GM06990 (cell line): ENCODE measurements around the gene TMEM52B.
A peak's percentile ranks its signal among the peaks of the same experiment; 100 is the strongest.

ENCODE experiments used
- DNase-seq: peaks from one replicate; pipeline ENCODE4 v3.0.0-alpha.2; 2011; ENCODE audit not compliant: insufficient read length; ENCODE audit errors: extremely low read depth
- H3K27me3 ChIP-seq: replicated peaks from 2 replicates; pipeline ENCODE4 v1.6.0; 2011; ENCODE audit warnings: low read length; ENCODE audit not compliant: control insufficient read depth, insufficient read depth
- H3K36me3 ChIP-seq: 2 replicates; pipeline ENCODE4 v1.5.1; 2011; ENCODE audit warnings: low read length; ENCODE audit not compliant: control insufficient read depth, insufficient read depth
- H3K4me3 ChIP-seq: replicated peaks from 2 replicates; pipeline ENCODE4 v1.5.1; 2011; ENCODE audit warnings: low read depth, mild to moderate bottlenecking, control low read depth, low read length
- CTCF ChIP-seq: IDR thresholded peaks from 2 replicates; pipeline ENCODE4 v1.5.1; 2011; ENCODE audit warnings: low read length, control low read depth, mild to moderate bottlenecking, inconsistent platforms; ENCODE audit not compliant: insufficient read depth, poor library complexity, severe bottlenecking

Gene TMEM52B

DNA sequence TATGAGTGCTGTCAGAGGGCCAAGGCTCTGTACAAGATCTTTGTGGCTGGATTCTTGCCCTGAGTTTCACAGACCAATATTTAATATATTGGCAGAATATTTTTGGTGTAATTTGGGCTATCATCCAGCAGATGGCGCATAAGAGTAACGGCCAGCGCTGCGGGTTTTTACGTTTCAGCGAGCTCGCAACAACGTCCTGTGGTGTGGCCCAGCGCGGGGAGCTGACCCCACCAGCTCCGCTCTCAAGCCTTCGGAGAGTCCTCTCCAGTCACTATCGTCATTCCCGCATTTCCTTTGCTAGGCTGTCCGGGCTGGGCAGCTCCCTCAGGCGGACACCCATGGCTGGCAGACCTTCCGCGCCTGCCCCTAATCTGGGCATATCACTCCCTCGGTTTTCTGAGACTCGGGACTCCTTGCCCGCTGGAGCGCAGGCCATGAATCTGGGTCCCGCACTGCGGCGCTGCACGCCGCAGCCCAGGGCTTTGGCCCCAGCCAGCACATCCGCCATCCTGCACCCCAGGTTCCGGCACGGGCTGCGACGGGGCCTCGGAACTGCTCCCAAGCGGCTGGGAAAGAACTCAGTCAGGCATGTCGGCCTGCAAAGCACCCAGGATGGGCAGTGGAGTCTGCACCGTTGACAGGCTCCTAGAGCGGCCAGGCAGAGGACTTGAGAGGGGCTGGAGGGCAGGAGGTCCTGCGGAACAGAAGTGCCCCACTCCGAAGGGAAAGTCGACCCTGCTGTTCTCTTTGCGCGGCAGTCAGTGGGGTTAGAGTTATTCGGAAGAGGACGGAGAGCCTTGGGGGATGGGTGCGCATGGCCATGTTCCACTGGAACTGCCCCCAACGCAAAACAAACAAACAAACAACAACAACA, 25.3 kb upstream of the TMEM52B start:
- peak; percentile 79 for TF ChIP-seq CTCF
- peak; percentile 51 for DNase-seq
- H3K4me3 ChIP-seq, result peak overlapping the region; percentile 61
- H3K27me3 ChIP-seq, result no peaks in the 10 kb centered on the region; the same call in 1 of the 2 replicates
- H3K36me3 ChIP-seq, result no peaks in the 10 kb centered on the region

DNA sequence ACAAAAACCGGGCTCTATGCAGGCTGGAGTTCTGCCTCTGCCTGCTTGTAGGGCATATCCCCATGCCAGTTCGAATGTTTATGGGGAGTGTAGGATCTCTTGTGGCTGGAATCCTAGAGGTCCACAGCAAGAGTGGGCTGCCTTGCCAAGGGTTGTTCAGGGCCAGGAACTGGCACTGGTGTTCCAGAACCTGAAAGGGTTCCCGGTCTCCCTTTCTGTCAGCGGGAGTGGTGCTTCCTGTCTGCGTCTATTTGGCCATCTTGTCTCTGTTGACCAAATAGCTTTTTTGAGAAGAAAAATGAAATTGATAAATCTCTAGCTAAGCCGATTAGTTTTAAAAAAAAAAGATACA, 24.7 kb upstream of the TMEM52B start:
- Histone ChIP-seq H3K4me3 (peak overlapping the region; percentile 61), H3K27me3 (no peaks in the 10 kb centered on the region; the same call in 1 of the 2 replicates), H3K36me3 (no peaks in the 10 kb centered on the region)
- TF ChIP-seq CTCF, result no peak
- no peak for DNase-seq

- H3K4me3 ChIP-seq, result no peak overlapping the region
- no peak for TF ChIP-seq CTCF
- H3K27me3 ChIP-seq, result no peaks in the 10 kb centered on the region; the same call in 1 of the 2 replicates
- no peaks in the 10 kb centered on the region for H3K36me3 ChIP-seq
- no peak for DNase-seq
These were observed 22.9 kb upstream of the TMEM52B start for GRCh38 chr12:10155966-10156365.

- no peak for DNase-seq
- no peak for TF ChIP-seq CTCF
- H3K4me3 ChIP-seq, result no peak overlapping the region
- H3K27me3 ChIP-seq, result no peaks in the 10 kb centered on the region; the same call in 1 of the 2 replicates
- no peaks in the 10 kb centered on the region for H3K36me3 ChIP-seq
These were observed 20.4 kb upstream of the TMEM52B start for GRCh38 chr12:10158406-10158805.

DNA sequence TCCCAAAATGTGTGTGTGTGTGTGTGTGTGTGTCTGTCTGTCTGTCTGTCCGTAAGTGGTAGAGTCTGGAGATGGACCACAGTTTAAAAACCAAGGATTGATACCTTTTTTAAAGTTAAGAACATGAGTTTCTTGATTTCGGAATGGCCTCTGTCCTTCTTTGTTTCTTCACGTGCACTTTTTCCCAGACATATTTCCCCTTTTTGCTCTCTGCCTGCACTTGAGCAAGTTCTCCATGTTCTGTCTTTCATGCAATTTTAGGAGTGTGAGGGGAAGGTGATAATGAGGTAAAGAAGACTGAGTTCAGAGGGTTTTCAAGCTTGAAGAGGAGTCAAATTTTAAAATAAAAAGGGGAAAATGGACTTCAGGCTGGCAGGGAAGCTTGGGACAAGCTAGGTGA, 19.6 kb upstream of the TMEM52B start:
- TF ChIP-seq CTCF, result no peak
- H3K27me3 ChIP-seq, result no peaks in the 10 kb centered on the region
- H3K4me3 ChIP-seq, result no peak overlapping the region
- DNase-seq, result no peak
- no peaks in the 10 kb centered on the region for H3K36me3 ChIP-seq
